Fibroblast of lung (primary cell): ENCODE data around the gene OGFR. TPM values are rescaled to one million over a fixed set of nuclear protein-coding genes. Genes with fewer than 3 reads are reported as not detected.

Experiments
- DNase-seq, 2 donors: peaks; one replicate each; pipeline versions ENCODE4 v3.0.0 to v3.0.0-alpha.2; 2010; ENCODE audit warnings: low read depth in 2 of 2
- H2AFZ ChIP-seq: 2 replicates; pipeline ENCODE4 v1.5.1; 2012; ENCODE audit warnings: low read length, control low read depth, inconsistent platforms
- H3K27ac ChIP-seq: 2 replicates; pipeline ENCODE4 v1.5.1; 2011; ENCODE audit warnings: low read length, control low read depth; ENCODE audit not compliant: insufficient read depth
- H3K27me3 ChIP-seq: 2 replicates; pipeline ENCODE4 v1.5.1; 2011; ENCODE audit warnings: mild to moderate bottlenecking, low read length; ENCODE audit not compliant: control insufficient read depth, insufficient read depth
- H3K36me3 ChIP-seq: 2 replicates; pipeline ENCODE4 v1.5.1; 2011; ENCODE audit warnings: low read length; ENCODE audit not compliant: control insufficient read depth, insufficient read depth
- H3K4me1 ChIP-seq: 2 replicates; pipeline ENCODE4 v1.5.1; 2011; ENCODE audit warnings: low read length; ENCODE audit not compliant: control insufficient read depth, insufficient read depth; ENCODE audit errors: extremely low read depth
- H3K4me2 ChIP-seq: 2 replicates; pipeline ENCODE4 v1.5.1; 2011; ENCODE audit warnings: low read length, control low read depth; ENCODE audit not compliant: insufficient read depth; ENCODE audit errors: extremely low read depth
- H3K4me3 ChIP-seq, 4 experiments: fragments of 200-600 bp in 1 of 4; sonication (generic) in 1 of 4; replicated peaks in 1 of 4; 2 replicates each; pipeline ENCODE4 v1.5.1; 2011 to 2016; ENCODE audit warnings: low read length in 4 of 4, low read depth in 3 of 4, mild to moderate bottlenecking in 3 of 4, control low read depth in 2 of 4, inconsistent platforms in 1 of 4, mixed read lengths in 1 of 4; ENCODE audit not compliant: insufficient read depth in 1 of 4; ENCODE audit errors: control extremely low read depth in 1 of 4
- H3K79me2 ChIP-seq: 2 replicates; pipeline ENCODE4 v1.5.1; 2012; ENCODE audit warnings: mild to moderate bottlenecking, low read length, inconsistent platforms; ENCODE audit not compliant: control insufficient read depth, insufficient read depth
- H3K9ac ChIP-seq: 2 replicates; pipeline ENCODE4 v1.5.1; 2011; ENCODE audit warnings: mild to moderate bottlenecking, low read length, control low read depth; ENCODE audit not compliant: insufficient read depth
- H3K9me3 ChIP-seq: 2 replicates; pipeline ENCODE4 v1.5.1; 2012; ENCODE audit warnings: low read depth, low read length; ENCODE audit not compliant: control insufficient read depth, insufficient read depth
- H4K20me1 ChIP-seq: 2 replicates; pipeline ENCODE4 v1.5.1; 2011; ENCODE audit warnings: low read length; ENCODE audit not compliant: control insufficient read depth, insufficient read depth; ENCODE audit errors: extremely low read depth
- CTCF ChIP-seq, 2 donors: IDR thresholded peaks in 1 of 2; conservative IDR thresholded peaks in 1 of 2; 1 replicate in 1 of 2; 2 replicates in 1 of 2; pipeline ENCODE4 v1.5.1; 2011 to 2012; ENCODE audit warnings: low read length in 2 of 2, control low read depth in 1 of 2, inconsistent platforms in 1 of 2, low read depth in 1 of 2, mild to moderate bottlenecking in 1 of 2
- EZH2 ChIP-seq: IDR thresholded peaks from 2 replicates; pipeline ENCODE4 v1.5.1; 2012; ENCODE audit warnings: low read length, control low read depth, mild to moderate bottlenecking; ENCODE audit errors: missing control alignments
- polyA plus RNA-seq, 2 donors: library from polyadenylated mRNA; depleted of rRNA in 1 of 2; stranded (reverse) in 1 of 2; unstranded in 1 of 2; fragments of >200 nt; gene quantifications; 2 replicates each; pipeline ENCODE4 v1.2.1, GENCODE V29; 2011 to 2012; ENCODE audit warnings: missing spikeins in 1 of 2
- total RNA-seq: library from RNA; depleted of rRNA; stranded (reverse); fragments of >200 nt; gene quantifications from 2 replicates; pipeline ENCODE4 v1.2.1, GENCODE V29; 2014

The OGFR gene
- total and polyA plus RNA-seq, 2 donors (not counting 1 experiment from before 2014, with no cell fraction given): 19.7 to 34.0 TPM

- Histone ChIP-seq H3K9me3 (no peaks in the 10 kb centered on the region), H3K27me3 (no peaks in the 10 kb centered on the region), H3K4me2 (no peak overlapping the region), H3K4me3 (no peak overlapping the region), H3K36me3 (no peaks in the 10 kb centered on the region), H3K9ac (no peak overlapping the region), H2AFZ (no peak overlapping the region), H3K4me1 (no peaks in the 10 kb centered on the region), H4K20me1 (no peaks in the 10 kb centered on the region), H3K27ac (no peak overlapping the region), H3K79me2 (no peaks in the 10 kb centered on the region)
- TF ChIP-seq EZH2 (no peak), CTCF (conservative IDR thresholded peaks at IDR 0.05 in 1 of 2, IDR thresholded peaks at IDR 0.05 in 1 of 2; ENCODE audit: low read depth in 1 of 2, low read length in 2 of 2) (no peak)
- DNase-seq: no peak
These were observed 48.6 kb upstream of the OGFR start for GRCh38 chr20:62755817-62756724.

- no peak for DNase-seq
- Histone ChIP-seq H3K4me1 (no peaks in the 10 kb centered on the region), H2AFZ (no peak overlapping the region), H3K9ac (no peak overlapping the region), H3K9me3 (no peaks in the 10 kb centered on the region), H3K27me3 (no peaks in the 10 kb centered on the region), H3K36me3 (no peaks in the 10 kb centered on the region), H3K79me2 (no peaks in the 10 kb centered on the region), H3K27ac (no peak overlapping the region), H4K20me1 (no peaks in the 10 kb centered on the region), H3K4me2 (no peak overlapping the region), H3K4me3 (no peak overlapping the region)
- TF ChIP-seq CTCF (conservative IDR thresholded peaks at IDR 0.05 in 1 of 2, IDR thresholded peaks at IDR 0.05 in 1 of 2; ENCODE audit: low read depth in 1 of 2, low read length in 2 of 2) (no peak), EZH2 (no peak)
These were observed 46.3 kb upstream of the OGFR start for GRCh38 chr20:62758226-62758912.

GRCh38 chr20:62759981-62760431 lies 44.6 kb upstream of the OGFR start:
- H2AFZ ChIP-seq: no peak overlapping the region

More at GRCh38 chr20:62759981-62760431, 44.6 kb upstream of the OGFR start:
- Histone ChIP-seq H3K36me3 (no peaks in the 10 kb centered on the region), H3K4me1 (no peaks in the 10 kb centered on the region), H3K4me2 (no peak overlapping the region), H3K27ac (no peak overlapping the region), H3K9ac (no peak overlapping the region), H3K27me3 (no peaks in the 10 kb centered on the region), H3K9me3 (no peaks in the 10 kb centered on the region), H4K20me1 (no peaks in the 10 kb centered on the region), H3K4me3 (no peak overlapping the region), H3K79me2 (no peaks in the 10 kb centered on the region)
- TF ChIP-seq EZH2: no peak
- TF ChIP-seq CTCF (conservative IDR thresholded peaks at IDR 0.05 in 1 of 2, IDR thresholded peaks at IDR 0.05 in 1 of 2; ENCODE audit: low read depth in 1 of 2, low read length in 2 of 2): no peak
- no peak for DNase-seq
